ENCODE data around the gene ANXA1. TPM values are rescaled to one million over a fixed set of nuclear protein-coding genes. Genes with fewer than 3 reads are reported as not detected.

ANXA1 gene
- total and polyA plus RNA-seq, 2 experiments from 2014 or later, result 1,002 to 1,010 TPM

GRCh38 chr9:73168298-73168934 is 16.8 kb downstream of the ANXA1 start:
- Histone ChIP-seq H3K79me2 (ENCODE audit: insufficient read depth) (peaks cover 31% of the 10 kb centered on the region), H3K4me1 (ENCODE audit: insufficient read depth) (no peaks in the 10 kb centered on the region), H3K9me2 (ENCODE audit: insufficient read depth) (no peaks in the 10 kb centered on the region), H3K9ac (no peak overlapping the region), H4K20me1 (ENCODE audit: insufficient read depth) (peaks cover 16% of the 10 kb centered on the region), H3K36me3 (ENCODE audit: low read depth) (peaks cover 84% of the 10 kb centered on the region), H3K27me3 (replicated peaks; ENCODE audit: insufficient read depth) (no peaks in the 10 kb centered on the region), H3K4me3 (no peak overlapping the region), H3F3A (ENCODE audit: insufficient read depth) (peaks cover 97% of the 10 kb centered on the region), H3K4me2 (ENCODE audit: unreplicated experiment) (no peak overlapping the region), H2AFZ (no peak overlapping the region), H3K27ac (0 out of 2 replicates have a peak overlapping the region, but pooled peaks have one; percentile 6), H3K9me3 (ENCODE audit: low read depth) (no peaks in the 10 kb centered on the region)
- no peak for DNase-seq
- in situ Hi-C loops (cut with MboI), result no loop called here
- WGBS, 2 experiments (ENCODE audit: low coverage in 1 of 2, low lambda C conversion rate in 2 of 2, missing lambda C conversion rate in 2 of 2), result 85 to 91% methylated on average over 5 of the region's 5 CpGs
- no peak for TF ChIP-seq EZH2phosphoT487 (IDR thresholded peaks at IDR 0.05; ENCODE audit: insufficient read depth, low read depth)

GRCh38 chr9:73170185-73170957 is 18.7 kb downstream of the ANXA1 start:
- in situ Hi-C loops (cut with MboI), result loop anchor here (10.0 kb wide), 1 partner anchor 316 kb away; no protein-coding TSS in a partner anchor
- H3K4me1 ChIP-seq (ENCODE audit: insufficient read depth), result no peaks in the 10 kb centered on the region
- no peak overlapping the region for H3K4me2 ChIP-seq (ENCODE audit: unreplicated experiment)
- H2AFZ ChIP-seq, result no peak overlapping the region
- peaks cover 6% of the 10 kb centered on the region for H4K20me1 ChIP-seq (ENCODE audit: insufficient read depth)
- no peaks in the 10 kb centered on the region for H3K9me2 ChIP-seq (ENCODE audit: insufficient read depth)
- no peaks in the 10 kb centered on the region for H3K9me3 ChIP-seq (ENCODE audit: low read depth)
- H3K9ac ChIP-seq, result no peak overlapping the region
- peaks cover 91% of the 10 kb centered on the region for H3F3A ChIP-seq (ENCODE audit: insufficient read depth)
- H3K79me2 ChIP-seq (ENCODE audit: insufficient read depth), result peaks cover 22% of the 10 kb centered on the region; the same call in 1 of the 2 replicates
- no peak for DNase-seq
- H3K36me3 ChIP-seq (ENCODE audit: low read depth), result peaks cover 64% of the 10 kb centered on the region
- no peaks in the 10 kb centered on the region for H3K27me3 ChIP-seq (replicated peaks; ENCODE audit: insufficient read depth)
- no peak overlapping the region for H3K27ac ChIP-seq
- 99% methylated on average over 3 of the region's 3 CpGs for WGBS, 2 experiments (ENCODE audit: low coverage in 1 of 2, low lambda C conversion rate in 2 of 2, missing lambda C conversion rate in 2 of 2)
- no peak overlapping the region for H3K4me3 ChIP-seq
- TF ChIP-seq EZH2 (IDR thresholded peaks at IDR 0.05; ENCODE audit: insufficient read depth, poor library complexity, severe bottlenecking) (no peak), EZH2phosphoT487 (IDR thresholded peaks at IDR 0.05; ENCODE audit: insufficient read depth, low read depth) (no peak)

- 76 to 79% methylated on average over 3 of the region's 3 CpGs for WGBS, 2 experiments (ENCODE audit: low coverage in 1 of 2, low lambda C conversion rate in 2 of 2, missing lambda C conversion rate in 2 of 2)
- TF ChIP-seq EZH2phosphoT487 (IDR thresholded peaks at IDR 0.05; ENCODE audit: insufficient read depth, low read depth) (no peak), EZH2 (IDR thresholded peaks at IDR 0.05; ENCODE audit: insufficient read depth, poor library complexity, severe bottlenecking) (no peak)
Measured at GRCh38 chr9:73172901-73173215, 21.2 kb downstream of the ANXA1 start.

GRCh38 chr9:73173557-73174329 is 22.1 kb downstream of the ANXA1 start:
- no peaks in the 10 kb centered on the region for H3K79me2 ChIP-seq (ENCODE audit: insufficient read depth)
- H3K36me3 ChIP-seq (ENCODE audit: low read depth), result peaks cover 30% of the 10 kb centered on the region
- H3K9ac ChIP-seq, result no peak overlapping the region
- H2AFZ ChIP-seq, result no peak overlapping the region
- no peak overlapping the region for H3K4me3 ChIP-seq
- H3K27me3 ChIP-seq (replicated peaks; ENCODE audit: insufficient read depth), result no peaks in the 10 kb centered on the region
- H3K9me3 ChIP-seq (ENCODE audit: low read depth), result no peaks in the 10 kb centered on the region
- in situ Hi-C loops (cut with MboI), result loop anchor here (10.0 kb wide), 1 partner anchor 319 kb away; no protein-coding TSS in a partner anchor
- no peaks in the 10 kb centered on the region for H4K20me1 ChIP-seq (ENCODE audit: insufficient read depth)
- no peak overlapping the region for H3K4me2 ChIP-seq (ENCODE audit: unreplicated experiment)
- H3K27ac ChIP-seq, result no peak overlapping the region
- WGBS, 2 experiments (ENCODE audit: low coverage in 1 of 2, low lambda C conversion rate in 2 of 2, missing lambda C conversion rate in 2 of 2), result 96 to 97% methylated on average over 3 of the region's 3 CpGs
- peak; percentile 29 for DNase-seq
- H3F3A ChIP-seq (ENCODE audit: insufficient read depth), result peaks cover 63% of the 10 kb centered on the region
- H3K9me2 ChIP-seq (ENCODE audit: insufficient read depth), result no peaks in the 10 kb centered on the region
- TF ChIP-seq EZH2phosphoT487 (IDR thresholded peaks at IDR 0.05; ENCODE audit: insufficient read depth, low read depth) (no peak), EZH2 (IDR thresholded peaks at IDR 0.05; ENCODE audit: insufficient read depth, poor library complexity, severe bottlenecking) (no peak)
- H3K4me1 ChIP-seq (ENCODE audit: insufficient read depth), result peaks cover 9% of the 10 kb centered on the region; the same call in 1 of the 2 replicates

More at GRCh38 chr9:73172901-73173215, 21.2 kb downstream of the ANXA1 start:
- no peak overlapping the region for H3K9ac ChIP-seq
- H3K4me1 ChIP-seq (ENCODE audit: insufficient read depth), result peaks cover 9% of the 10 kb centered on the region; the same call in 1 of the 2 replicates
- peaks cover 72% of the 10 kb centered on the region for H3F3A ChIP-seq (ENCODE audit: insufficient read depth)
- no peaks in the 10 kb centered on the region for H3K9me3 ChIP-seq (ENCODE audit: low read depth)
- 0 out of 2 replicates have a peak, but pooled peaks cover under 1% of the 10 kb centered on the region for H3K79me2 ChIP-seq (ENCODE audit: insufficient read depth)
- H3K36me3 ChIP-seq (ENCODE audit: low read depth), result peaks cover 39% of the 10 kb centered on the region
- no peak overlapping the region for H3K27ac ChIP-seq
- no peak overlapping the region for H3K4me2 ChIP-seq (ENCODE audit: unreplicated experiment)
- no peak overlapping the region for H2AFZ ChIP-seq
- H3K9me2 ChIP-seq (ENCODE audit: insufficient read depth), result no peaks in the 10 kb centered on the region
- in situ Hi-C loops (cut with MboI), result loop anchor here (10.0 kb wide), 1 partner anchor 318 kb away; no protein-coding TSS in a partner anchor
- no peaks in the 10 kb centered on the region for H4K20me1 ChIP-seq (ENCODE audit: insufficient read depth)
- H3K4me3 ChIP-seq, result no peak overlapping the region
- H3K27me3 ChIP-seq (replicated peaks; ENCODE audit: insufficient read depth), result no peaks in the 10 kb centered on the region
- no peak for DNase-seq
